ENCODE measurements around the gene PRKCA. TPM values are rescaled to one million over a fixed set of nuclear protein-coding genes. Genes with fewer than 3 reads are reported as not detected.

Gene PRKCA
- total and polyA plus RNA-seq, 2 donors (not counting 3 experiments of a cell fraction or from before 2014, with no cell fraction given) = 7.5 to 34.2 TPM

DNA sequence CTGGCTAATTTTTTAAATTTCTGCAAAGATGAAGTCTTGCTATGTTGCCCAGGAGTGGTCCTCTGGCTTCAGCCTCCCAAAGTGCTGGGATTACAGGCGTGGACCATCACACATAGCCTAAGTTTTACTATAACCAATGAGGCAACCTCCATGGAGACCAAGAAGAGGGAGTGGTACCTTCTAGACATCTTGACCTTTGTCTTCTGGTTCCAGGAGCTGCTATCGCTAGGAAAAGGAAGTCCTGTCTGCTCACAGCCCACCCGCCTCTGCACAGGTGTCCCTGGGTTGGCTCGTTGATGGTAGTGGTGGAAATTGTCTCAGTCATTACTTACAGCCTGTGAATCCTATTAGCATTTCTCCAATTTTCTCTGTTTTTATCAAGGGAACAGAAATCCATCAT is 169.7 kb downstream of the PRKCA start:
- Histone ChIP-seq H3K4me1 (ENCODE audit: control insufficient read depth, extremely low read depth, insufficient read depth, low read length) (peaks cover 24% of the 10 kb centered on the region), H3K9me1 (replicated peaks; ENCODE audit: control insufficient read depth, extremely low read depth, insufficient read depth, low read length) (no peaks in the 10 kb centered on the region), H3K79me2 (ENCODE audit: control insufficient read depth, insufficient read depth, low read length) (no peaks in the 10 kb centered on the region), H3K9ac (replicated peaks; ENCODE audit: extremely low read depth, insufficient read depth, low read length) (no peak overlapping the region), H4K20me1 (replicated peaks; ENCODE audit: control insufficient read depth, extremely low read depth, insufficient read depth, low read length) (no peaks in the 10 kb centered on the region), H3K4me3 (replicated peaks in 1 of 3; ENCODE audit: insufficient read depth in 1 of 3, low read depth in 1 of 3, low read length in 3 of 3) (no peak overlapping the region), H3K9me3 (replicated peaks; ENCODE audit: control insufficient read depth, insufficient read depth, low read length) (no peaks in the 10 kb centered on the region), H3K27ac (ENCODE audit: insufficient read depth, low read depth, low read length) (no peak overlapping the region), H3K4me2 (ENCODE audit: insufficient read depth, low read length) (no peak overlapping the region), H3K27me3 (ENCODE audit: control insufficient read depth in 2 of 2, insufficient read depth in 2 of 2, low read length in 2 of 2) (no peaks in the 10 kb centered on the region), H2AFZ (ENCODE audit: low read depth, low read length) (no peak overlapping the region), H3K36me3 (ENCODE audit: control insufficient read depth in 2 of 2, extremely low read depth in 1 of 2, insufficient read depth in 2 of 2, low read length in 2 of 2) (no peaks in the 10 kb centered on the region)
- intact Hi-C loops (cut with micrococcal nuclease) = no loop called here
- dilution Hi-C loops (cut with MboI; ENCODE audit: extremely low pct_ligation_motif_present, low sequenced_read_pairs) = no loop called here
- ChIA-PET CTCF (interaction anchor here (1.6 kb wide), 1 partner anchor 17 kb away, joined by 4 read pairs; no protein-coding TSS in a partner anchor), POLR2A (no interaction called here)
- FAIRE-seq = no peak
- no peak for DNase-seq (ENCODE audit: low read depth, low spot score)
- no peak for TF ChIP-seq POLR2AphosphoS5 (IDR thresholded peaks at IDR 0.05; ENCODE audit: insufficient read depth, low read depth, low read length)
- TF ChIP-seq GATA2 (IDR thresholded peaks at IDR 0.05; ENCODE audit: insufficient read depth, insufficient read length, low read depth, low read length) = no peak
- no peak for TF ChIP-seq POLR2A (IDR thresholded peaks at IDR 0.05; ENCODE audit: low read depth, low read length)
- no peak for TF ChIP-seq EZH2 (IDR thresholded peaks at IDR 0.05; ENCODE audit: borderline replicate concordance, low read depth, low read length, severe bottlenecking)
- TF ChIP-seq, protein P1, sequence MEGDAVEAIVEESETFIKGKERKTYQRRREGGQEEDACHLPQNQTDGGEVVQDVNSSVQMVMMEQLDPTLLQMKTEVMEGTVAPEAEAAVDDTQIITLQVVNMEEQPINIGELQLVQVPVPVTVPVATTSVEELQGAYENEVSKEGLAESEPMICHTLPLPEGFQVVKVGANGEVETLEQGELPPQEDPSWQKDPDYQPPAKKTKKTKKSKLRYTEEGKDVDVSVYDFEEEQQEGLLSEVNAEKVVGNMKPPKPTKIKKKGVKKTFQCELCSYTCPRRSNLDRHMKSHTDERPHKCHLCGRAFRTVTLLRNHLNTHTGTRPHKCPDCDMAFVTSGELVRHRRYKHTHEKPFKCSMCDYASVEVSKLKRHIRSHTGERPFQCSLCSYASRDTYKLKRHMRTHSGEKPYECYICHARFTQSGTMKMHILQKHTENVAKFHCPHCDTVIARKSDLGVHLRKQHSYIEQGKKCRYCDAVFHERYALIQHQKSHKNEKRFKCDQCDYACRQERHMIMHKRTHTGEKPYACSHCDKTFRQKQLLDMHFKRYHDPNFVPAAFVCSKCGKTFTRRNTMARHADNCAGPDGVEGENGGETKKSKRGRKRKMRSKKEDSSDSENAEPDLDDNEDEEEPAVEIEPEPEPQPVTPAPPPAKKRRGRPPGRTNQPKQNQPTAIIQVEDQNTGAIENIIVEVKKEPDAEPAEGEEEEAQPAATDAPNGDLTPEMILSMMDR (IDR thresholded peaks at IDR 0.05; ENCODE audit: extremely low read depth in 1 of 2, insufficient read depth in 1 of 2, low read depth in 1 of 2, low read length in 2 of 2) = no peak
- no peak for TF ChIP-seq MYC (IDR thresholded peaks at IDR 0.05; ENCODE audit: low read depth, low read length)
- no peak for TF ChIP-seq JUN (IDR thresholded peaks at IDR 0.05; ENCODE audit: borderline replicate concordance, insufficient read depth, insufficient read length, low read depth)
- no peak for TF ChIP-seq FOS (IDR thresholded peaks at IDR 0.05; ENCODE audit: borderline replicate concordance, insufficient read depth, low read length)
- TF ChIP-seq, protein P2, sequence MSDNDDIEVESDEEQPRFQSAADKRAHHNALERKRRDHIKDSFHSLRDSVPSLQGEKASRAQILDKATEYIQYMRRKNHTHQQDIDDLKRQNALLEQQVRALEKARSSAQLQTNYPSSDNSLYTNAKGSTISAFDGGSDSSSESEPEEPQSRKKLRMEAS (IDR thresholded peaks at IDR 0.05; ENCODE audit: insufficient read depth, insufficient read length) = no peak
- BruUV-seq (replicated peaks) = no TSS peak

All from endothelial cell of umbilical vein (primary cell).